MM.1S (cell line): ENCODE data around the gene CAMKK1.

Source experiments
- EZH2 ChIP-seq: fragments of 300-600 bp; sonication (generic); optimal IDR thresholded peaks from 2 replicates; pipeline ENCODE3; 2017; ENCODE audit warnings: low read depth, mild to moderate bottlenecking, antibody characterized with exemption, low read length, mixed read lengths
- TF ChIP-seq, protein P1 (sequence below): fragments of 300-600 bp; sonication (generic); IDR thresholded peaks from 2 replicates; pipeline ENCODE4 v1.5.1; 2016; ENCODE audit warnings: antibody characterized with exemption, low read length, mixed read lengths

DNA sequence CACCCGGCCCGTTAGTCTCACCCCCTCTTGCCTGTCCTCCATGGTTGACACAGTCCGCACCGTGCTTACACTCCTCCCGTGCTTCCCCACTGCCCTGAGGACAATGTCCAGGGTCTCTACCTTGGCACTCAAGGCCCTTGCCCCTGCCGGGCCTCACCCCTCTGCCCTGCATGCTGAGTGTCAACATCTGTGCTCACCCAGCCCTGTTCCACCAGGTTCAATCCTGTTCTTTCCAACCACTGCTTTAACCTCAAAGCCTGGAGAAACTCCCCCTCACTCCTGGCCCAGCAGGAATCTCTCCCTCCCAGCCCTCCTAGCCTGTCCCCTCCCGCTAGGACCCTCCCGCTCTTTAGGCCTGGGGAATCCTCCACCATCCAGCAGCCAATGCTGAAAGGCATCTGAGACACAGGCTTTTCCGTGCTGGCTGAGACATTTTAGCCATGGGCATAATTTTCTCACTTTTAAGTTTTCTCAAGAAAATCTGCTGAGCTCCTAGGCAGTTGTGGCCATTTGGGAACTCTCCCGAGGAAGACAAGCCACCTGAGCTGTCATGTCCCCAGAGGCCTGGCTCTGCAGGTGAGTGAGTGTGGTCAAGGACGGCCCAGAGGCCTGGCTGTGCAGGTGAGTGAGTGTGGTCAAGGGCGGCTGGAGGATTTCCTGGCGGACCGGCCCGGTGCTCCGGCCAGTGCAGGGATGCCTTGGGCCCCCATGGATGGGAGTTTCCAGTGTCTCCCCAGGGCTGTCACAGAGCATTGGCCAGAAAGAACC, 34.2 kb upstream of the CAMKK1 start:
- TF ChIP-seq, protein P1, sequence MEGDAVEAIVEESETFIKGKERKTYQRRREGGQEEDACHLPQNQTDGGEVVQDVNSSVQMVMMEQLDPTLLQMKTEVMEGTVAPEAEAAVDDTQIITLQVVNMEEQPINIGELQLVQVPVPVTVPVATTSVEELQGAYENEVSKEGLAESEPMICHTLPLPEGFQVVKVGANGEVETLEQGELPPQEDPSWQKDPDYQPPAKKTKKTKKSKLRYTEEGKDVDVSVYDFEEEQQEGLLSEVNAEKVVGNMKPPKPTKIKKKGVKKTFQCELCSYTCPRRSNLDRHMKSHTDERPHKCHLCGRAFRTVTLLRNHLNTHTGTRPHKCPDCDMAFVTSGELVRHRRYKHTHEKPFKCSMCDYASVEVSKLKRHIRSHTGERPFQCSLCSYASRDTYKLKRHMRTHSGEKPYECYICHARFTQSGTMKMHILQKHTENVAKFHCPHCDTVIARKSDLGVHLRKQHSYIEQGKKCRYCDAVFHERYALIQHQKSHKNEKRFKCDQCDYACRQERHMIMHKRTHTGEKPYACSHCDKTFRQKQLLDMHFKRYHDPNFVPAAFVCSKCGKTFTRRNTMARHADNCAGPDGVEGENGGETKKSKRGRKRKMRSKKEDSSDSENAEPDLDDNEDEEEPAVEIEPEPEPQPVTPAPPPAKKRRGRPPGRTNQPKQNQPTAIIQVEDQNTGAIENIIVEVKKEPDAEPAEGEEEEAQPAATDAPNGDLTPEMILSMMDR: no peak
- TF ChIP-seq EZH2: no peak
